HepG2 (cell line): ENCODE data around the gene KCTD6. TPM values are rescaled to one million over a fixed set of nuclear protein-coding genes. Genes with fewer than 3 reads are reported as not detected.

ENCODE experiments used
- CEBPG ChIP-seq: IDR thresholded peaks from 2 replicates; pipeline ENCODE4 v1.6.1; 2016
- CENPX ChIP-seq: sonication (generic); formaldehyde crosslinking; IDR thresholded peaks from 2 replicates; pipeline ENCODE4 v1.9.0; 2021; ENCODE audit warnings: mild to moderate bottlenecking, missing genetic modification reagents, moderate library complexity
- CHD4 ChIP-seq: fragments of 200-600 bp; sonication (generic); IDR thresholded peaks from 2 replicates; pipeline ENCODE4 v1.7.0; 2017; ENCODE audit warnings: mild to moderate bottlenecking, low read length, borderline replicate concordance
- EEA1 ChIP-seq: sonication (generic); formaldehyde crosslinking; IDR thresholded peaks from 2 replicates; pipeline ENCODE4 v1.5.1; 2020; ENCODE audit warnings: mild to moderate bottlenecking, missing genetic modification reagents, borderline replicate concordance
- KDM1A ChIP-seq: IDR thresholded peaks from 2 replicates; pipeline ENCODE4 v1.6.1; 2016; ENCODE audit warnings: missing compliant biosample characterization
- MIXL1 ChIP-seq: IDR thresholded peaks from 2 replicates; pipeline ENCODE4 v1.6.1; 2016
- MTF1 ChIP-seq: sonication (generic); formaldehyde crosslinking; IDR thresholded peaks from 2 replicates; pipeline ENCODE4 v1.5.0; 2020; ENCODE audit warnings: missing genetic modification reagents
- PCBP1 ChIP-seq: fragments of 200-400 bp; formaldehyde crosslinking; IDR thresholded peaks from 2 replicates; pipeline ENCODE4 v1.6.1; 2017; ENCODE audit warnings: mild to moderate bottlenecking, low read depth, low read length, borderline replicate concordance
- POGZ ChIP-seq: sonication (generic); formaldehyde crosslinking; IDR thresholded peaks from 2 replicates; pipeline ENCODE4 v1.4.0; 2020; ENCODE audit warnings: mild to moderate bottlenecking, missing genetic modification reagents
- SKI ChIP-seq: fragments of 450-650 bp; IDR thresholded peaks from one replicate; pipeline ENCODE4 v1.6.1; 2018; ENCODE audit warnings: mild to moderate bottlenecking; ENCODE audit not compliant: partially characterized antibody
- TEAD2 ChIP-seq: sonication (generic); formaldehyde crosslinking; IDR thresholded peaks from 2 replicates; pipeline ENCODE4 v1.9.0; 2021; ENCODE audit warnings: missing genetic modification reagents
- ZFP1 ChIP-seq: IDR thresholded peaks from 2 replicates; pipeline ENCODE4 v1.6.1; 2016
- ZMYM2 ChIP-seq: sonication (generic); formaldehyde crosslinking; IDR thresholded peaks from 2 replicates; pipeline ENCODE4 v1.8.0; 2022; ENCODE audit warnings: mild to moderate bottlenecking, missing genetic modification reagents
- ZMYM4 ChIP-seq: sonication (generic); formaldehyde crosslinking; IDR thresholded peaks from 2 replicates; pipeline ENCODE4 v1.8.1; 2023; ENCODE audit warnings: mild to moderate bottlenecking, missing genetic modification reagents
- ZNF460 ChIP-seq: sonication (generic); formaldehyde crosslinking; IDR thresholded peaks from 2 replicates; pipeline ENCODE4 v1.5.1; 2020; ENCODE audit warnings: missing genetic modification reagents, mild to moderate bottlenecking, borderline replicate concordance
- ZNF496 ChIP-seq: sonication (generic); formaldehyde crosslinking; IDR thresholded peaks from 2 replicates; pipeline ENCODE4 v1.8.1; 2023; ENCODE audit warnings: mild to moderate bottlenecking, moderate library complexity, missing genetic modification reagents; ENCODE audit not compliant: insufficient replicate concordance
- polyA plus RNA-seq, 8 experiments: library from polyadenylated mRNA; depleted of rRNA in 3 of 8; stranded (reverse) in 7 of 8; unstranded in 1 of 8; fragments of >200 nt; fragmentation: Illumina TruSeq in 4 of 8; extraction: Trizol in 4 of 8; gene quantifications; 2 replicates each; pipeline versions ENCODE4 v1.2.1 to v1.2.3, GENCODE V29; 2011 to 2016; ENCODE audit warnings: low read depth in 4 of 8, missing spikeins in 1 of 8, mixed read lengths in 1 of 8; ENCODE audit not compliant: insufficient read depth in 1 of 8
- total RNA-seq, 5 experiments: library from RNA; depleted of rRNA; stranded (reverse); fragments of >200 nt; fragmentation: Illumina TruSeq; extraction: Trizol; gene quantifications; 2 replicates each; pipeline ENCODE4 v1.2.3, GENCODE V29; 2016; ENCODE audit warnings: low read depth in 1 of 5
- TF ChIP-seq, protein P1 (sequence below): IDR thresholded peaks from 2 replicates; pipeline ENCODE4 v1.6.1; 2016; ENCODE audit warnings: low read depth, missing genetic modification reagents, missing compliant biosample characterization
- TF ChIP-seq, protein P2 (sequence below): sonication (generic); formaldehyde crosslinking; conservative IDR thresholded peaks from 2 replicates; pipeline ENCODE4 v1.4.0; 2020; ENCODE audit warnings: missing genetic modification reagents
- TF ChIP-seq, protein P3 (sequence below): sonication (generic); formaldehyde crosslinking; conservative IDR thresholded peaks from 2 replicates; pipeline ENCODE4 v1.5.0; 2020; ENCODE audit warnings: missing genetic modification reagents
- TF ChIP-seq, protein P4 (sequence below): sonication (generic); formaldehyde crosslinking; IDR thresholded peaks from 2 replicates; pipeline ENCODE4 v1.9.0; 2022; ENCODE audit warnings: missing genetic modification reagents, mild to moderate bottlenecking, borderline replicate concordance
- TF ChIP-seq, protein P5 (sequence below): IDR thresholded peaks from 2 replicates; pipeline ENCODE4 v1.6.1; 2018; ENCODE audit warnings: missing genetic modification reagents

The KCTD6 gene
- total and polyA plus RNA-seq, 2 of the 13 experiments (the other 11 are each of a cell fraction or from before 2014, with no cell fraction given): 13.4 to 14.2 TPM

DNA sequence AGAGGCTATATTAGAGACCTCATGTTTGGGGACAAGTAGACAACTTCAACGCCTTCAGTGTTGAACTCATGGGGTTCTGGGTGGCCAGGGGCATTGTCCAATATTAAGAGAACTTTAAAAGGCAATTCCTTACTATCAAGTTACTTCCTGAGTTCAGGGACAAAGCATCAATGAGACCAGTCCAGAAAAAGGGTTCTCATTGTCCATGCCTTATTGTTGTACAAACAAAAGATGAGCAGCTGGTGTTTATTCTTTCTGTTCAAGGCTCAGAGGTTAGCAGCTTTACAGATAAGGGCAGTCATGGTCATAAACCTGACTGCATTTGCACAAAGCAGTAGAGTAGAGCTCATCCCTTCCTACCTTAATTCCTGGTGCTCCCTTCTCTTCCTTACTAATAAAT is 39.7 kb upstream of the KCTD6 start (continued):
- TF ChIP-seq, protein P1, sequence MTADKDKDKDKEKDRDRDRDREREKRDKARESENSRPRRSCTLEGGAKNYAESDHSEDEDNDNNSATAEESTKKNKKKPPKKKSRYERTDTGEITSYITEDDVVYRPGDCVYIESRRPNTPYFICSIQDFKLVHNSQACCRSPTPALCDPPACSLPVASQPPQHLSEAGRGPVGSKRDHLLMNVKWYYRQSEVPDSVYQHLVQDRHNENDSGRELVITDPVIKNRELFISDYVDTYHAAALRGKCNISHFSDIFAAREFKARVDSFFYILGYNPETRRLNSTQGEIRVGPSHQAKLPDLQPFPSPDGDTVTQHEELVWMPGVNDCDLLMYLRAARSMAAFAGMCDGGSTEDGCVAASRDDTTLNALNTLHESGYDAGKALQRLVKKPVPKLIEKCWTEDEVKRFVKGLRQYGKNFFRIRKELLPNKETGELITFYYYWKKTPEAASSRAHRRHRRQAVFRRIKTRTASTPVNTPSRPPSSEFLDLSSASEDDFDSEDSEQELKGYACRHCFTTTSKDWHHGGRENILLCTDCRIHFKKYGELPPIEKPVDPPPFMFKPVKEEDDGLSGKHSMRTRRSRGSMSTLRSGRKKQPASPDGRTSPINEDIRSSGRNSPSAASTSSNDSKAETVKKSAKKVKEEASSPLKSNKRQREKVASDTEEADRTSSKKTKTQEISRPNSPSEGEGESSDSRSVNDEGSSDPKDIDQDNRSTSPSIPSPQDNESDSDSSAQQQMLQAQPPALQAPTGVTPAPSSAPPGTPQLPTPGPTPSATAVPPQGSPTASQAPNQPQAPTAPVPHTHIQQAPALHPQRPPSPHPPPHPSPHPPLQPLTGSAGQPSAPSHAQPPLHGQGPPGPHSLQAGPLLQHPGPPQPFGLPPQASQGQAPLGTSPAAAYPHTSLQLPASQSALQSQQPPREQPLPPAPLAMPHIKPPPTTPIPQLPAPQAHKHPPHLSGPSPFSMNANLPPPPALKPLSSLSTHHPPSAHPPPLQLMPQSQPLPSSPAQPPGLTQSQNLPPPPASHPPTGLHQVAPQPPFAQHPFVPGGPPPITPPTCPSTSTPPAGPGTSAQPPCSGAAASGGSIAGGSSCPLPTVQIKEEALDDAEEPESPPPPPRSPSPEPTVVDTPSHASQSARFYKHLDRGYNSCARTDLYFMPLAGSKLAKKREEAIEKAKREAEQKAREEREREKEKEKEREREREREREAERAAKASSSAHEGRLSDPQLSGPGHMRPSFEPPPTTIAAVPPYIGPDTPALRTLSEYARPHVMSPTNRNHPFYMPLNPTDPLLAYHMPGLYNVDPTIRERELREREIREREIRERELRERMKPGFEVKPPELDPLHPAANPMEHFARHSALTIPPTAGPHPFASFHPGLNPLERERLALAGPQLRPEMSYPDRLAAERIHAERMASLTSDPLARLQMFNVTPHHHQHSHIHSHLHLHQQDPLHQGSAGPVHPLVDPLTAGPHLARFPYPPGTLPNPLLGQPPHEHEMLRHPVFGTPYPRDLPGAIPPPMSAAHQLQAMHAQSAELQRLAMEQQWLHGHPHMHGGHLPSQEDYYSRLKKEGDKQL (CRISPR knock-in tag): peak; percentile 79
- 0 out of 2 replicates have a peak, but pooled peaks have one; percentile 19 for TF ChIP-seq ZFP1 (CRISPR knock-in tag)
- peak; percentile 70; the same call in 1 of the 2 replicates for TF ChIP-seq POGZ (CRISPR knock-in tag)
- TF ChIP-seq EEA1 (CRISPR knock-in tag): no peak
- TF ChIP-seq PCBP1: no peak
- no peak for TF ChIP-seq MTF1 (CRISPR knock-in tag)
- TF ChIP-seq TEAD2 (CRISPR knock-in tag): no peak
- TF ChIP-seq ZMYM4 (CRISPR knock-in tag): peak; percentile 66
- no peak for TF ChIP-seq ZMYM2 (CRISPR knock-in tag)
- peak; percentile 80; the same call in 1 of the 2 replicates for TF ChIP-seq MIXL1 (CRISPR knock-in tag)
- peak; percentile 60 for TF ChIP-seq SKI
- TF ChIP-seq CENPX: no peak
- TF ChIP-seq ZNF460 (CRISPR knock-in tag): no peak
- no peak; the same call in 1 of the 2 replicates for TF ChIP-seq CHD4
- peak; percentile 34; the same call in 1 of the 2 replicates for TF ChIP-seq KDM1A (CRISPR knock-in tag)
- no peak for TF ChIP-seq ZNF496 (CRISPR knock-in tag)
- TF ChIP-seq, protein P2, sequence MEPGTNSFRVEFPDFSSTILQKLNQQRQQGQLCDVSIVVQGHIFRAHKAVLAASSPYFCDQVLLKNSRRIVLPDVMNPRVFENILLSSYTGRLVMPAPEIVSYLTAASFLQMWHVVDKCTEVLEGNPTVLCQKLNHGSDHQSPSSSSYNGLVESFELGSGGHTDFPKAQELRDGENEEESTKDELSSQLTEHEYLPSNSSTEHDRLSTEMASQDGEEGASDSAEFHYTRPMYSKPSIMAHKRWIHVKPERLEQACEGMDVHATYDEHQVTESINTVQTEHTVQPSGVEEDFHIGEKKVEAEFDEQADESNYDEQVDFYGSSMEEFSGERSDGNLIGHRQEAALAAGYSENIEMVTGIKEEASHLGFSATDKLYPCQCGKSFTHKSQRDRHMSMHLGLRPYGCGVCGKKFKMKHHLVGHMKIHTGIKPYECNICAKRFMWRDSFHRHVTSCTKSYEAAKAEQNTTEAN: 0 out of 2 replicates have a peak, but pooled peaks have one; percentile 44
- TF ChIP-seq, protein P3, sequence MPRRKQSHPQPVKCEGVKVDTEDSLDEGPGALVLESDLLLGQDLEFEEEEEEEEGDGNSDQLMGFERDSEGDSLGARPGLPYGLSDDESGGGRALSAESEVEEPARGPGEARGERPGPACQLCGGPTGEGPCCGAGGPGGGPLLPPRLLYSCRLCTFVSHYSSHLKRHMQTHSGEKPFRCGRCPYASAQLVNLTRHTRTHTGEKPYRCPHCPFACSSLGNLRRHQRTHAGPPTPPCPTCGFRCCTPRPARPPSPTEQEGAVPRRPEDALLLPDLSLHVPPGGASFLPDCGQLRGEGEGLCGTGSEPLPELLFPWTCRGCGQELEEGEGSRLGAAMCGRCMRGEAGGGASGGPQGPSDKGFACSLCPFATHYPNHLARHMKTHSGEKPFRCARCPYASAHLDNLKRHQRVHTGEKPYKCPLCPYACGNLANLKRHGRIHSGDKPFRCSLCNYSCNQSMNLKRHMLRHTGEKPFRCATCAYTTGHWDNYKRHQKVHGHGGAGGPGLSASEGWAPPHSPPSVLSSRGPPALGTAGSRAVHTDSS (CRISPR knock-in tag): no peak
- TF ChIP-seq, protein P4, sequence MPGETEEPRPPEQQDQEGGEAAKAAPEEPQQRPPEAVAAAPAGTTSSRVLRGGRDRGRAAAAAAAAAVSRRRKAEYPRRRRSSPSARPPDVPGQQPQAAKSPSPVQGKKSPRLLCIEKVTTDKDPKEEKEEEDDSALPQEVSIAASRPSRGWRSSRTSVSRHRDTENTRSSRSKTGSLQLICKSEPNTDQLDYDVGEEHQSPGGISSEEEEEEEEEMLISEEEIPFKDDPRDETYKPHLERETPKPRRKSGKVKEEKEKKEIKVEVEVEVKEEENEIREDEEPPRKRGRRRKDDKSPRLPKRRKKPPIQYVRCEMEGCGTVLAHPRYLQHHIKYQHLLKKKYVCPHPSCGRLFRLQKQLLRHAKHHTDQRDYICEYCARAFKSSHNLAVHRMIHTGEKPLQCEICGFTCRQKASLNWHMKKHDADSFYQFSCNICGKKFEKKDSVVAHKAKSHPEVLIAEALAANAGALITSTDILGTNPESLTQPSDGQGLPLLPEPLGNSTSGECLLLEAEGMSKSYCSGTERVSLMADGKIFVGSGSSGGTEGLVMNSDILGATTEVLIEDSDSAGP (CRISPR knock-in tag): no peak
- 0 out of 2 replicates have a peak, but pooled peaks have one; percentile 31 for TF ChIP-seq CEBPG
- TF ChIP-seq, protein P5, sequence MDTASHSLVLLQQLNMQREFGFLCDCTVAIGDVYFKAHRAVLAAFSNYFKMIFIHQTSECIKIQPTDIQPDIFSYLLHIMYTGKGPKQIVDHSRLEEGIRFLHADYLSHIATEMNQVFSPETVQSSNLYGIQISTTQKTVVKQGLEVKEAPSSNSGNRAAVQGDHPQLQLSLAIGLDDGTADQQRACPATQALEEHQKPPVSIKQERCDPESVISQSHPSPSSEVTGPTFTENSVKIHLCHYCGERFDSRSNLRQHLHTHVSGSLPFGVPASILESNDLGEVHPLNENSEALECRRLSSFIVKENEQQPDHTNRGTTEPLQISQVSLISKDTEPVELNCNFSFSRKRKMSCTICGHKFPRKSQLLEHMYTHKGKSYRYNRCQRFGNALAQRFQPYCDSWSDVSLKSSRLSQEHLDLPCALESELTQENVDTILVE (CRISPR knock-in tag): no peak
